Gastroesophageal sphincter (tissue), 3 donors: ENCODE results near the gene SLC1A2.

Experiments used
- CTCF ChIP-seq, 4 experiments: fragments of 200-600 bp in 2 of 4; fragments of 450-650 bp in 2 of 4; sonication (generic) in 1 of 4; IDR thresholded peaks; one replicate each; pipeline ENCODE4 v1.5.1; 2017 to 2019; ENCODE audit warnings: antibody characterized with exemption in 4 of 4, mild to moderate bottlenecking in 2 of 4, moderate library complexity in 2 of 4
- POLR2A ChIP-seq, 2 donors: fragments of 450-650 bp; IDR thresholded peaks; one replicate each; pipeline ENCODE4 v1.6.1; 2017; ENCODE audit warnings: antibody characterized with exemption in 2 of 2, mild to moderate bottlenecking in 2 of 2, moderate library complexity in 1 of 2
- POLR2AphosphoS5 ChIP-seq: sonication (generic); formaldehyde crosslinking; IDR thresholded peaks from one replicate; pipeline ENCODE4 v1.6.1; 2017; ENCODE audit warnings: antibody characterized with exemption

- TF ChIP-seq CTCF (IDR thresholded peaks at IDR 0.05) (no peak), POLR2A (IDR thresholded peaks at IDR 0.05) (no peak), POLR2AphosphoS5 (no peak)
These were observed 42.1 kb downstream of the SLC1A2 start for GRCh38 chr11:35377262-35377661.
